GM23338 (cell line): ENCODE measurements around the gene TOMM5. TPM values are rescaled to one million over a fixed set of nuclear protein-coding genes. Genes with fewer than 3 reads are reported as not detected.

Experiments
- ATAC-seq: fragments of 200-7000 bp; cut with Tn5 transposase; 3 replicates; pipeline ENCODE4 v1.9.1; 2020
- DNase-seq: peaks from one replicate; pipeline ENCODE4 v3.0.0-alpha.2; 2015; ENCODE audit warnings: low spot score
- H2AFZ ChIP-seq: fragments of 200-600 bp; sonication (generic); 2 replicates; pipeline ENCODE4 v1.8.0; 2016; ENCODE audit warnings: antibody characterized with exemption, mild to moderate bottlenecking, moderate library complexity
- H3F3A ChIP-seq: fragments of 200-600 bp; sonication (generic); replicated peaks from 2 replicates; pipeline ENCODE4 v1.8.0; 2017; ENCODE audit warnings: antibody characterized with exemption, mixed run types, low read depth
- H3K27ac ChIP-seq: fragments of 200-600 bp; sonication (generic); 2 replicates; pipeline ENCODE4 v1.6.1; 2016; ENCODE audit warnings: low read depth
- H3K27me3 ChIP-seq: fragments of 200-600 bp; sonication (generic); 2 replicates; pipeline ENCODE4 v1.8.0; 2016; ENCODE audit warnings: mild to moderate bottlenecking, mixed run types, moderate library complexity; ENCODE audit not compliant: insufficient read depth
- H3K36me3 ChIP-seq: fragments of 200-600 bp; sonication (generic); 2 replicates; pipeline ENCODE4 v1.8.0; 2016; ENCODE audit warnings: mild to moderate bottlenecking; ENCODE audit not compliant: insufficient read depth
- H3K4me1 ChIP-seq: fragments of 200-600 bp; sonication (generic); 2 replicates; pipeline ENCODE4 v1.8.0; 2016; ENCODE audit warnings: mild to moderate bottlenecking, moderate library complexity; ENCODE audit not compliant: insufficient read depth
- H3K4me2 ChIP-seq: fragments of 200-600 bp; sonication (generic); 2 replicates; pipeline ENCODE4 v1.7.1; 2017; ENCODE audit warnings: mixed run types
- H3K4me3 ChIP-seq: fragments of 200-600 bp; sonication (generic); 2 replicates; pipeline ENCODE4 v1.6.1; 2016; ENCODE audit warnings: mixed run types
- H3K79me2 ChIP-seq: fragments of 200-600 bp; sonication (generic); replicated peaks from 2 replicates; pipeline ENCODE4 v1.8.0; 2017; ENCODE audit warnings: mild to moderate bottlenecking; ENCODE audit not compliant: insufficient read depth
- H3K9me2 ChIP-seq: fragments of 200-600 bp; sonication (generic); 2 replicates; pipeline ENCODE4 v1.8.0; 2017; ENCODE audit not compliant: insufficient read depth
- H4K20me1 ChIP-seq: fragments of 200-600 bp; sonication (generic); replicated peaks from 2 replicates; pipeline ENCODE4 v1.8.0; 2017; ENCODE audit warnings: mild to moderate bottlenecking; ENCODE audit not compliant: insufficient read depth
- H3K27ac Mint-ChIP-seq: 2 replicates; pipeline ENCODE4 v1.8.0; 2020; ENCODE audit warnings: inconsistent platforms, mild to moderate bottlenecking, moderate library complexity, mixed read lengths
- H3K27me3 Mint-ChIP-seq: 3 replicates; pipeline ENCODE4 v1.8.0; 2022; ENCODE audit warnings: low read depth, mild to moderate bottlenecking, moderate library complexity, mixed read lengths, inconsistent platforms; ENCODE audit not compliant: insufficient read depth, poor library complexity
- H3K36me3 Mint-ChIP-seq: 3 replicates; pipeline ENCODE4 v1.8.0; 2021; ENCODE audit warnings: low read depth, mild to moderate bottlenecking, inconsistent platforms, moderate library complexity, mixed read lengths
- H3K4me1 Mint-ChIP-seq: 3 replicates; pipeline ENCODE4 v1.8.0; 2020; ENCODE audit warnings: mild to moderate bottlenecking, inconsistent platforms, mixed read lengths
- H3K4me3 Mint-ChIP-seq: 3 replicates; pipeline ENCODE4 v1.8.0; 2021; ENCODE audit warnings: moderate library complexity, mild to moderate bottlenecking, inconsistent platforms, mixed read lengths
- H3K9me3 Mint-ChIP-seq: 3 replicates; pipeline ENCODE4 v1.8.0; 2020; ENCODE audit warnings: moderate library complexity, mild to moderate bottlenecking, inconsistent platforms, mixed read lengths
- CREB1 ChIP-seq: fragments of 250-450 bp; sonication (Bioruptor Pico); IDR thresholded peaks from 2 replicates; pipeline ENCODE4 v1.5.0; 2020; ENCODE audit warnings: low read depth, mild to moderate bottlenecking, moderate library complexity
- CTCF ChIP-seq, 2 experiments: fragments of 200-600 bp in 1 of 2; sonication (generic) in 1 of 2; conservative IDR thresholded peaks; 2 replicates each; pipeline versions ENCODE4 v1.5.1 to v1.6.1; 2016 to 2017; ENCODE audit warnings: antibody characterized with exemption in 2 of 2, low read depth in 2 of 2, mild to moderate bottlenecking in 2 of 2, moderate library complexity in 1 of 2
- EZH2 ChIP-seq: fragments of 200-600 bp; sonication (generic); IDR thresholded peaks from one replicate; pipeline ENCODE4 v1.8.0; 2017; ENCODE audit warnings: antibody characterized with exemption, mild to moderate bottlenecking, low read depth; ENCODE audit not compliant: unreplicated experiment
- POLR2AphosphoS5 ChIP-seq: IDR thresholded peaks from 2 replicates; pipeline ENCODE4 v1.6.1; 2016; ENCODE audit warnings: antibody characterized with exemption, low read depth
- STAT1 ChIP-seq: IDR thresholded peaks from one replicate; pipeline ENCODE4 v1.6.1; 2016; ENCODE audit warnings: antibody characterized with exemption; ENCODE audit not compliant: unreplicated experiment
- ZNF114 ChIP-seq: fragments of 250-450 bp; sonication (Bioruptor Pico); IDR thresholded peaks from 2 replicates; pipeline ENCODE4 v1.5.0; 2020; ENCODE audit warnings: mild to moderate bottlenecking, moderate library complexity
- ZNF462 ChIP-seq: fragments of 250-450 bp; sonication (Bioruptor Pico); IDR thresholded peaks from 2 replicates; pipeline ENCODE4 v1.5.0; 2020; ENCODE audit warnings: mild to moderate bottlenecking, moderate library complexity
- polyA plus RNA-seq: library from polyadenylated mRNA; unstranded; fragments of >200 nt; fragmentation: Nextera tagmentation; extraction: Ambion mirVana; gene quantifications from 2 replicates; pipeline ENCODE4 v1.2.1, GENCODE V29; 2016
- total RNA-seq: library from RNA; depleted of rRNA; stranded (reverse); fragments of >200 nt; shearing (Covaris generic); gene quantifications from 2 replicates; pipeline ENCODE4 v1.2.3, GENCODE V29; 2014
- TF ChIP-seq, protein P1 (sequence below): IDR thresholded peaks from one replicate; pipeline ENCODE4 v1.6.1; 2018; ENCODE audit warnings: antibody characterized with exemption; ENCODE audit not compliant: unreplicated experiment
- TF ChIP-seq, protein P2 (sequence below): IDR thresholded peaks from 2 replicates; pipeline ENCODE4 v1.6.1; 2016; ENCODE audit warnings: antibody characterized with exemption

The TOMM5 gene
- total and polyA plus RNA-seq, 2 experiments from 2014 or later = 158 to 529 TPM

- Histone ChIP-seq H3K4me3 (no peak overlapping the region), H3F3A (no peaks in the 10 kb centered on the region), H3K27ac (no peak overlapping the region), H3K79me2 (no peaks in the 10 kb centered on the region), H3K27me3 (no peaks in the 10 kb centered on the region), H3K4me1 (no peaks in the 10 kb centered on the region), H3K4me2 (no peak overlapping the region), H3K36me3 (no peaks in the 10 kb centered on the region), H2AFZ (no peak overlapping the region), H3K9me2 (no peaks in the 10 kb centered on the region), H4K20me1 (no peaks in the 10 kb centered on the region)
- no peak for TF ChIP-seq CREB1 (CRISPR knock-in tag)
- peaks cover 3% of the 10 kb centered on the region; the same call in 1 of the 3 replicates for H3K4me1 Mint-ChIP-seq
- H3K9me3 Mint-ChIP-seq = no peaks in the 10 kb centered on the region
- ATAC-seq (no peak), DNase-seq (no peak)
- H3K27me3 Mint-ChIP-seq = peaks cover 10% of the 10 kb centered on the region
- H3K4me3 Mint-ChIP-seq = no peak overlapping the region
- no peak overlapping the region; the same call in 1 of the 2 replicates for H3K27ac Mint-ChIP-seq
- H3K36me3 Mint-ChIP-seq = no peaks in the 10 kb centered on the region
Observed at GRCh38 chr9:37549527-37549926, 42.9 kb downstream of the TOMM5 start.

GRCh38 chr9:37547328-37547878, 45.0 kb downstream of the TOMM5 start:
- no peaks in the 10 kb centered on the region for H3K9me2 ChIP-seq
- Mint-ChIP-seq H3K27ac (no peak overlapping the region), H3K27me3 (peaks cover 10% of the 10 kb centered on the region), H3K9me3 (no peaks in the 10 kb centered on the region), H3K4me1 (peaks cover 3% of the 10 kb centered on the region; the same call in 1 of the 3 replicates), H3K4me3 (no peak overlapping the region), H3K36me3 (no peaks in the 10 kb centered on the region)
- H3K4me3 ChIP-seq = no peak overlapping the region
- H3K79me2 ChIP-seq = no peaks in the 10 kb centered on the region
- DNase-seq (no peak), ATAC-seq (no peak)
- no peaks in the 10 kb centered on the region for H3K27me3 ChIP-seq
- H3K36me3 ChIP-seq = no peaks in the 10 kb centered on the region
- H4K20me1 ChIP-seq = no peaks in the 10 kb centered on the region
- H3K4me1 ChIP-seq = no peaks in the 10 kb centered on the region
- no peak overlapping the region for H2AFZ ChIP-seq
- H3K27ac ChIP-seq = no peak overlapping the region
- no peaks in the 10 kb centered on the region for H3F3A ChIP-seq
- no peak overlapping the region for H3K4me2 ChIP-seq
- TF ChIP-seq EZH2 (no peak), ZNF114 (CRISPR knock-in tag) (no peak), POLR2AphosphoS5 (no peak), ZNF462 (CRISPR knock-in tag) (no peak), STAT1 (no peak), CTCF (conservative IDR thresholded peaks at IDR 0.05; ENCODE audit: low read depth in 2 of 2) (no peak)
- TF ChIP-seq, protein P1, sequence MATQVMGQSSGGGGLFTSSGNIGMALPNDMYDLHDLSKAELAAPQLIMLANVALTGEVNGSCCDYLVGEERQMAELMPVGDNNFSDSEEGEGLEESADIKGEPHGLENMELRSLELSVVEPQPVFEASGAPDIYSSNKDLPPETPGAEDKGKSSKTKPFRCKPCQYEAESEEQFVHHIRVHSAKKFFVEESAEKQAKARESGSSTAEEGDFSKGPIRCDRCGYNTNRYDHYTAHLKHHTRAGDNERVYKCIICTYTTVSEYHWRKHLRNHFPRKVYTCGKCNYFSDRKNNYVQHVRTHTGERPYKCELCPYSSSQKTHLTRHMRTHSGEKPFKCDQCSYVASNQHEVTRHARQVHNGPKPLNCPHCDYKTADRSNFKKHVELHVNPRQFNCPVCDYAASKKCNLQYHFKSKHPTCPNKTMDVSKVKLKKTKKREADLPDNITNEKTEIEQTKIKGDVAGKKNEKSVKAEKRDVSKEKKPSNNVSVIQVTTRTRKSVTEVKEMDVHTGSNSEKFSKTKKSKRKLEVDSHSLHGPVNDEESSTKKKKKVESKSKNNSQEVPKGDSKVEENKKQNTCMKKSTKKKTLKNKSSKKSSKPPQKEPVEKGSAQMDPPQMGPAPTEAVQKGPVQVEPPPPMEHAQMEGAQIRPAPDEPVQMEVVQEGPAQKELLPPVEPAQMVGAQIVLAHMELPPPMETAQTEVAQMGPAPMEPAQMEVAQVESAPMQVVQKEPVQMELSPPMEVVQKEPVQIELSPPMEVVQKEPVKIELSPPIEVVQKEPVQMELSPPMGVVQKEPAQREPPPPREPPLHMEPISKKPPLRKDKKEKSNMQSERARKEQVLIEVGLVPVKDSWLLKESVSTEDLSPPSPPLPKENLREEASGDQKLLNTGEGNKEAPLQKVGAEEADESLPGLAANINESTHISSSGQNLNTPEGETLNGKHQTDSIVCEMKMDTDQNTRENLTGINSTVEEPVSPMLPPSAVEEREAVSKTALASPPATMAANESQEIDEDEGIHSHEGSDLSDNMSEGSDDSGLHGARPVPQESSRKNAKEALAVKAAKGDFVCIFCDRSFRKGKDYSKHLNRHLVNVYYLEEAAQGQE = no peak
- TF ChIP-seq, protein P2, sequence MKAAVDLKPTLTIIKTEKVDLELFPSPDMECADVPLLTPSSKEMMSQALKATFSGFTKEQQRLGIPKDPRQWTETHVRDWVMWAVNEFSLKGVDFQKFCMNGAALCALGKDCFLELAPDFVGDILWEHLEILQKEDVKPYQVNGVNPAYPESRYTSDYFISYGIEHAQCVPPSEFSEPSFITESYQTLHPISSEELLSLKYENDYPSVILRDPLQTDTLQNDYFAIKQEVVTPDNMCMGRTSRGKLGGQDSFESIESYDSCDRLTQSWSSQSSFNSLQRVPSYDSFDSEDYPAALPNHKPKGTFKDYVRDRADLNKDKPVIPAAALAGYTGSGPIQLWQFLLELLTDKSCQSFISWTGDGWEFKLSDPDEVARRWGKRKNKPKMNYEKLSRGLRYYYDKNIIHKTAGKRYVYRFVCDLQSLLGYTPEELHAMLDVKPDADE = no peak
